Glomerular visceral epithelial cell (primary cell): Measurements from ENCODE around the gene ARPC5.
"Not testable (repeated sequence)": the region's sequence is repeated elsewhere in the genome, so short reads cannot be mapped to it uniquely, and the experiment has no call there.

Experiments used
- DNase-seq: peaks from one replicate; pipeline ENCODE4 v3.0.0-alpha.2; 2016; ENCODE audit errors: extremely low spot score

Gene ARPC5

DNA sequence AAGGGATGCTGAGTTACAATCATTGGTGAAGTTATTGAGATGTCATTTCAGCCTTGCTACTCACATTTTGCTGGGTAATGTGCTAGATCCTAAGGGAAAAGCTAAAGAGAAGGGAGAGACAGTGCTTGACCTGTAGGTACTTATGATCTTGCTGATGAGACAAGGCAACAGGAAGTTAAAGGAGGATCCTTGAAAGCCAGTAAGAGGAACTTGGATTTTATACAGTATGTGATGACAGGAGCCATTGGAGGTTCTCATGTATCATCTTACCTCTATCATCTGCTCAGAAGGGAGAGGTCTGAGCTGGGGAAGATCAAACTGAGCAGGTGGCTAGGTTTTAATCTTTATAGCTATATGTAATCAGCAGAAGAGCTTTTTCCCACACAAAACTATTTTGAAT, 11.2 kb upstream of the ARPC5 start:
- DNase-seq = no peak

DNA sequence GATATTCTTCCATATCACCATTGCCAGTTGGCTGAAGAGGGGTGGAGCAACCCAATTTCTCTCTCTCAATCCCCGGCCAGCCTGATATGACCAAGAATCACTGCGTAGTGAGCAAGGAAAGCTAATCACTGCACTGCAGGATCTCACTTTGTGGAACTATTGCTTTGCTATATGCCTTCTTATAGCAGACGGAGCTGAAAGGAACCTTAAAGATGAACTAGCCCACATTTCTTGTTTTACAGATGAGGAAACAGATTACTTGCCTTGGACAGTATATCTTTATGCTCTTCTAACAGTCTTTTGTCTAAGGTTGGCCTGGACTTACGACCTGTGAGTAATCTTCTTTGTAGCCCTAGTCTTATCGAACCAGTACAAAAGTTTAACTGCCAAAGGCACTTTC, 9.9 kb upstream of the ARPC5 start:
- DNase-seq = no peak

DNA sequence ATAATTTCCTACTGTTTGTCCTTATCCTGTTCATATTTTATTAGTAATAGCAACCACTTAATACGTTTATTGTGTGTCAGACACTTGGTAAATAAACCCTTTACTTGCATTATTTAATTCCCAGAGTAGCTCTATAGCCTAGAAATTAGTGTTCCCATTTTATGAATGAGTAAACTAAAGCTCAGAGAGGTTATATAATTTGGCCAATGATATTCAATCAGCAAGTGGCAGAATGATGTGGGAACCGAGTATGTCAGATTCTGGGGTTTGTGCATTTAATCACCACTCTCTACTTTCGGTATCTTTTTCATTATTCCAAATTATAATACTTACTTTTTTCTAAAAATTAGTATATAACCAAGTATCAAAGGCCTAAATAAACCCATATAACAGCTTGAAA, 6.6 kb upstream of the ARPC5 start:
- no peak for DNase-seq

DNA sequence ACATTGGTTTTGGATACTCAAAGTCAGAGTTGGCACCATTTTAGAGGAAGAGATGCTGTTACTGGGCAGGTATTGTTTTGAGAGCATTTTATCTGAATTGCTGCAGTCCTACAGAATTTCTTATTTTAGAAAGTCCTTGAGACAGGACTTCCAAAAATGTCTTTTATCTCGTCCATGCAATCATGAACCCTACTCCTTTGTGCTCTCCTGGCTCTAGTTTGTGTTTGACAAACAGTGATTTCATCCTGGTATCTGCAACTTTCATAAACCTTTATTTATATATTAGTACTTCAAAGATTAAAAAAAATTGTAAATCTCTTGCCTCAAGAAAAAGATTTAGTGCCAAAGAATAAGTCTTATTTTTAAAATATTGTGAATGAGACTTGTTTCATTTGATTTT, 4.6 kb upstream of the ARPC5 start:
- no peak for DNase-seq

DNA sequence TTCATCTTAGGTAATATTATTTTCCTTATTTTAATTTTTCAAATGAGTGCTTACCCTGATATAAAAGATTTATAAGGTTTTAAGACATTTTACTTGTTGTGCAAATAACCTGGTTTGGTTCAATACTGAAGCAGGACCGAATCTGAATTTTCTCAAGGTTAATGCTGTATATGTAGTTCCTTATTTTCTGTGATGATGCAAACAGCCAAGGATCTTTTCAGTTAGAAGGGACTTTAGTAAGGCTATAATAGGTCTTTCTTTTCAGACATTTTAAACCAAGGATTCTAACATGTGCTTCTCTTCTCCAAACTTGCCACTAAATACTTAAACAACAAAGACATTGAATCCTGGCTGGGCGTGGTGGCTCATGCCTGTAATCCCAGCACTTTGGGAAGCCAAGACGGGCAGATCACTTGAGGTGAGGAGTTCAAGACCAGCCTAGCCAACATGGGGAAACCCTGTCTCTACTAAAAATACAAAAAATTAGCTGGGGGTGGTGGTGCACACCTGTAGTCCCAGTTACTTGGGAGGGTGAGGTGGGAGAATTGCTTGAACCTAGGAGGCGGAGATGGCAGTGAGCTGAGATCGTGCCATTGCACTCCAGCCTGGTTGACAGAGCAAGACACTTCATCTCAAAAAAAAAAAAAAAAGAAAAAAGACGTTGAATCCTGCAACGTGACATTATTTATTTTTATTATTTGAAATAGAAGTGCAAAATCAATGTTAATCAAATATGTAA, 3.2 kb upstream of the ARPC5 start:
- DNase-seq = no peak

DNA sequence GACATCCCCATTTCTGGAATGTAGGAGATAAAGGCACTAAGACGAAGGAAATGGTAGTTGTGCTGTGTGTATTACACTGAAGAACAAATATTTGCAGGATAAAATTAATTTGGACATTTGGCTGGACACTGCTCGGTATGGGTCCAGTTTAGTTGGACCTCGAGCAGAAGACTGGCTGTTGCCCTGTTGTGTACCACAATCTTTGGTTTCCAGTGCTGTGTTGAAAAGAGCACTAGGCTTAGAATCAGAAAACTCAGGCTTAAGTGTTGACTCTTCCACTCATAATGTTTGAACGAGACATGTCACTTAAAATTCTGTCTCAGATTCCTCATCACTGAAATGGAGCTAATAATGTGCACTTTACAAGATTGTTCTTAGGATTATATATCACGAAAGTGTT, 1.2 kb upstream of the ARPC5 start:
- DNase-seq = no peak

DNA sequence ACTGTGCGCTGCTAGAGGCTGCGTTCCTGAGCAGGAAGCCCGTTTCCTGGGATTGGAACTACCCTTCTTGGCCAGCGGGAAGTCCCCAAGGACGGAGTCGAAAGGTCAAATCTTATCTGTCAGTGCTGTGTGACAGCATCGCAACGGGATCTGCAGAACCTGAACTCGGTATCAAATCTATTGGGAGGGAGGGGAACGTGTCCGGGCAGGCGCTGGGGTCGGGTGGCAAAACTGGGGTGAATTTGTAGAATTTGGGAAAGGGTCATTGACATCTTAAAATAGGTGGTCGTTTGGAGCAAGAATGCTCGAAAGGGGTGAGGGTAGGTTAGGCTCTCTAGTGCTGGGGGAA, 725 bp upstream of the ARPC5 start:
- no peak for DNase-seq

DNA sequence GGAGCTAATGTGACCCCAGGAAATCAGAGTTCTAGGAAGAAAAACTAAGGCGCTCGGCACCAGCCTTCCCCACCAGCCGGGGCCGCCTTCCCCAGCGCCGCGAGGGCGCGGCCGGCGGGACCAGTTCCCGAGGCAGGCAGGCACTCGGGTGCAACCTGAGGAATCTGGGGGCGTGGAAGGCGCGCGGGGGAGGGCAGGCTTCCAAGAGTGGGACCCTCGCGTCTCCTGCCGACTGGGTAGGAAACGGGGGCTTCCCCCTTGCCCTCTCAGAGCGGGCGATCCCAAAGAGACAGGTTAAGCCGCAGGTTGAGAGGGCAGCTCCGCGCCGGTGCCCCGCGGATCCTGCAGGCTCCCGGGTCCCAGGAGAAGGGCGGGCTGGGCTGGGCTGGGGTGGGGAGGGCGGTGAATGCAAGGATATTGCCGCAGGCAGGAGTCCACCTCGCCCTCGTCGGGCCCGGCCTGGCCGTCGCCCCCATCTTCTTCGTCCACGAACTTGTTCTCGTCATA, 431 bp downstream of the ARPC5 start:
- no peak for DNase-seq

DNA sequence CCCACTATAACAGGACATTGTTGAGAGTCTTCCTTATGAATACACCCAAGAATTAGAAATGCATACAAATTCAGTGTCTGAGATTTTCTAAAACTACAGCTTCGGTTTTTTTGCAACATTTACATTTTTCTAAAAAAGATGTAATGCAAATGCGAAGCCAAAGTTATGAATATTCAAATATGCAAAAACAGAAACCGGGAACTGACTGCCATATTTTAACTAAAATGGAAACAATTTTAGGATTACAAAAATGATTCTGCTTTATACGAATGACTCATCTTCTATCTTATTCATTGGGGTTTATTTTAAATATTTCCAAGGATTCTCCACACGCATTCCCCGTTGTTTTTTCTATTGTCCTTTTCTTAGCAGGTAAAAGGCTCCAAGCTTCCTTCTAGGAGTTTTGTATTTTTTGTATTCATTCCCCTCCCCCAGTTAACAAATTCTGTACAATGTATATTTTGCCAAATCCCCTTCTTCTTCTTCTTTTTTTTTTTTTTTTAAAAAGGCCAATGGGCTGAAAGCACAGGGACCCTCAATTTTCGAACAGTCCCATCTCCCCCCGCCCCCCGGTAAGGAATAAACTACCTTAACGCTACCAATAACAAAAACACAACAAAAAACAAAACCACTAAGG, 1.0 kb downstream of the ARPC5 start:
- DNase-seq = no peak

DNA sequence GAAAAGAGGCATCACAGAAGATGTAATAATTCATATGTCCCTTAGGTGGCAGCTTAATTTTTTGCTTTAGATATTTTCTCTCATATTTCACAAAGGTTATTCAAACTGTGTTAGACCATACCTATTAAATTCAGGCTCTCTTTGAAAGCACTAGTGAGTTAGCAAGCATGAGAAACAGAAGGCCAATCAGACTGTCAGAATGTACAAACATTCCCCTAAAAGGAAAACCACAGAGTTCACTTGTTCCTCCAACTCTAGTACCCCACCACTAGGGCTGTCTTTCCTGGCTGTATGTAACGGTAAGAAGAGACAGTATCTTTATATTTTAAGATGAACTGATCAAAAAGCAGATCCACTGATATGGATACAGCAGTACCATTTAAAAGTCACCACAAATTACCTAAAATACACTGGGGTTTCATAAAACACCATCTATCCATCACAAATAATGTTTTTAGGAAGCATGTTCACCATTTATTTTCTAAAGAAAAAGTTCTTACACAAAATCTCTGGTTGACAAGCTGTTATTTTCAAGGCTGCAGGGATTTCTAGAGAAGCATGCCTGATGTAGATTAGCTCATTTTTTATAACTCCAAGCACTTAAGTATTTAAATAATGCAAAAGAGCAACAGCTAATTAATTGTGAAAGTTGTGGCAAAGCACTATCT, 1.8 kb downstream of the ARPC5 start:
- peak; percentile 75 for DNase-seq

DNA sequence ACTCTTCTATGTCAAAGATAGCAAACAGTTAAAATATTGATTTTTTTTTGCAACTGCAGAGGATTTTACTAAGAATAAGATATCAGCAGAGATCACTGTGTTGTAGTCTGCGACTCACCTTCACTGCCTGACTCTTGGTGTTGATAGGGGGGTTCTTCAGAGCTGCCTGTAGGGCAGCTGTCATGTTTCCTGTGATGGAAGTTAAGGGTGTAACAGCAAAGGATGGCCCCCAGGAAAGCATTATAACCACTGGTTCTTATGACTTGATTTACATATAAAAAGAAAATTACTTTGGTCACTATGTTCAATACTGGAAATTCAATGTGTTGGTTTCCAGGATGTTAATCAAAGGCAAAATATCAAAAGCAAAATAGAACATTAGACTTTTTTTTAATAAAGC, 2.6 kb downstream of the ARPC5 start:
- DNase-seq = no peak

DNA sequence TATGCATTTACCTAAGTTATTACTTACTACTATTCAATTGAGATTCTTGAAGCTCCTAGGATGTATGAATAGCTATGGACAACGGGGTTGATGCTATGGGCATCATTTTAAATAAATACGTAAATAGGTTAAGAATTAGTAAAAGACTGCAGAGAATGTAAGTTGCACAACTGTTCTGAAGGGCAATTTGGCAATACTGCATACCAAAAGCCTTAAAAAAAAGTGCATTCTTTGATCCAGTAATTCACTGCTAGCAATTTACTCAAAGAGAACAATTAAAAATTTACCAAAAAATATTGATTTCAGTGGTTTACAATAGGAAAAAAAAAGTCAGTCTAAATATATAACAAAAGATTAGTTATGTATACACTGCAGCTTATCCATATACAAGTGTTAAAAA, 3.5 kb downstream of the ARPC5 start:
- DNase-seq = no peak

DNA sequence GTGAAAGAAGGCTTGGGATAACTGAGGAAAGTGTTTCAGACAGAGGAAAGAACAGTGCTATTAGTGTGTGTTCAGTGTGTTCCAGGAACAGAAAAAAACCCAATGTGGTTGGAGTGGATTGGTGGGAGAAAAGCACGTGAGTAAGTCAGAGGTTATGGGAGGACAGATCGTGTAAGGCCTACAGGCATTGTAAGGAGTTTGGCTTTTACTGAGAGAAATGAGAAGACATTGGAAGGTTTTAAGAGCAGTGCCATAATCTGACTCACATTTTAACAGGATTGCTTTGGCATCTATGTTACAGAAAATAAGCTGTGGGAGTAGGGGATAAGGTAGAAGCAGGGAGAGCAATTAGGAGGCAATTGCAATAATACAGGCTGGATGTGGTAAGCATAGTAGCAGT, 4.8 kb downstream of the ARPC5 start:
- no peak for DNase-seq

DNA sequence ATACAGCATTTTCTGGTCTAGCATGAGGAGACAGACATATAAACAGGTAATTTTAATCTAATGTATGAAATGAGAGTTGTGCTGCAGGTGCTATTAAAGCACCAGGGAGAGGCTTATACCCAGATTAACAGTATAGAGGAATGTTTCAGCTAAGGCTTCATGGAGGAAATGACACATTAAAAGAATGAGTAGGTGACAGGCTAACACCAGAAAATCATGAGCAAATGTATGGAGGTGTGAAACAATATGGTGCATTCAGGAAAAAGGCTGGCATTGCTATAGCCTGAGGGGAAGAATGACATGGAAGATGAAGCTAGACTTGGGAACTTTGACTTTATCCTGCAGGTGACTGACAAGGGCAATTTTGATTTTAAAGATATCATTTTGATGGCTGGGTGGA, 7.0 kb downstream of the ARPC5 start:
- no peak for DNase-seq

DNA sequence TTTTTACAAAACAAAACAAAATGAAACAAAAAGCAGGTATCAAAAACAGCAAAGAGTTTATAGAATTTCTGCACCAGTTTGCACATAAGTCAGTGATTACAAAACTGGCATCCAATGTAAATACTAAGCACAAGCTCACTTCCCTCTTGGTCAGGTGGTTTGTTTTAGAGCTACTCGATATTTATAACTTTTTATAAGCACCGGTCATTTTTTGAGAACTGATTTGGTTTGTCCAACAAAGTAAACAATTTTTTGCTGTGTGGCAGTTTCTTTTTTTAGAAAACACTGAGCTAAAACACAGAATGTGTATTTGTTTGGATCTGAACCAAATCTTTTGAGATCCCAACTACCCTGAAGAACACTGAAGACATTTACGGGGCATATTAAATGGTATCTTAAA, 9.3 kb downstream of the ARPC5 start:
- DNase-seq = not testable (repeated sequence)

DNA sequence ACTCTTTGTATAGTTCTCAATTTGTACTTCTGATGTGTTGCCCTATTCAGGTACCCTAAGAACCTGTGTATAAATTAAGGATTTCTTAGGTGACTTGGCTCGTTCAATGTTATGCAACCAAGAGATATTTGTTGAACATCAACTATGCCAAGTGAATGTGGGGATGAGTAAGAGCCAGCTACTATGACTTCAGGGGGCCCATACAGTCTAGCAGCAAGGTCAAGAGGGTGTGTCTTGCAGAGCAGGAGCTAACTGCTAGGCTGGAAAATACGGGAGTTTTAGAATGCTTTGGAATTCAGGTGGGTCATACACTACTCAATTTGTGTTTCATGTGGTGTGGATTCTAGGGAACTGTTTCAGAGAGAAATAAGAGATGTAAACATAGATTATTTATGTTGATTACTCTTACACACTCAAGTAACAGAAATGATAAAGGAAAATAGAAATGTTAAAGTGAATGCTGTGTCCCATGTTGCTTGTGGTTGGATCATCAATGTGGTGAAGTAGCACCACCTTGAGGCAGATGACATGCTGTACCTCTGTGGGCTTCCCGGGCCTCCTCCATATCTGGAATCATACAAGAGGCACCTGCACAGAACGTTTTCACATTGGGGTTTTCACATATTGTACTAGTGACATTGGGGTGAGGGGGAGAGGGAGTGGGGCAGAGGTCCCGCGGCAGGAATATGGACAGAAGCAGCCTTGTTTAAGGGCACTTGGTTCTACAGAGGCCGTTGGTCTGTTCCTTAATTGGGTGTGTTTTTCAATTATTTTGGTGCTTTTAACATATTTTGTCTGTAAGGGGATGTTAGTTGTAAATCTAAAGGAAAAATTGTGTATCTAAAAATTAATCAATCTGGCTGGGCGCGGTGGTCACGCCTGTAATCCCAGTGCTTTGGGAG, 12.4 kb downstream of the ARPC5 start:
- DNase-seq = peak; percentile 74

DNA sequence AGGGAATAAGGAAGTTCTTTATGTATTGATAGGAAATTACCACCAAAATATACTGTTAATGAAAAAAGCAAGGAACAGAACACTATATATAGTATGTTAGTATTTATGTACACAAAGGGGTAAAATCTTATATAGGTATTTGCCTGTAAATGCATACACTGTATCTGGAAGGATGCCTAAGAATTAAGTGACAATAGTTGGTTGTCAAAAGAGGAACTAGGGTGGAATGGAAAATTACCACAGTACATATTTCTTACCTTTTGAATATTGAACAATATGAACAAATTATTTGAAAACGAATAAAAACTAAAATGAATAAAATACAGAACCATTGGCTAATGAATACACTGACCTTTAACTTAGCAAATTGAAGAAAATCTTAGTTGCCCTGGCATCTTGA, 13.6 kb downstream of the ARPC5 start:
- DNase-seq = no peak

DNA sequence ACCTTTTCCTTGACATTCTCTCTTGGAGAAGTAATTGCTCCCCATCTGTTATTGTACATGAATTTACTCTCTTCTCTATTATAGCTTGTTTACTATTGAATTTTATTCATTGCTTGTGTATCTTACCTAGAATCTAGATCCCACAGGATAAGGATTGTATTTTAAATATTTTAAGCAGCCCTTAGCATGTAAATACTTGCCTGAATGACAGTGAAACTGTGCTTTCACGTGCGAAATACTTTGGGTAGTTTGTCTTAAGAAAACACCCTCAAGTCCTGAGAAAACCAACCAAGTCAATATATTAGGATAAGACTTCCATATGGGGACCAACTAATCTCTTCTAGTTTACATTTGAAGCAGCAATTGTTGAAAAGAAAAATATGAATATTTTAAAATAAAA, 15.3 kb downstream of the ARPC5 start:
- no peak for DNase-seq

DNA sequence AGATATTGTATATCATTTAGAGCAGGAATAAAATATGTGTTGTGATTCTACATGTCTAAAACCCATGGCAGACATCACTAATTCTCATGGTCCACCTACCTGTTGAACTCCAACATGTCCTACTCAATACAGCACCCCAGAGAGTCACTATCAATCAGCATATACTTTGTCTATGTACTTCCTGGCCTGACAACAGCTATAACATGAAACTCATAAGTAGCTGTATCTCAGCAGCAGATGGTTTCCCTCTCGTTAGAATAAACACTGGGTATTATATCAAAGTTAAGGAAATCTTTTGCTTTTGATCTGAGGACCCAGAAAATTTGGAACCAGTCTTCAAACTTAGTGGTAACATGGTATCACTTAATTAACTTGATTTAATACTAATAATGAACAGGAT, 15.8 kb downstream of the ARPC5 start:
- DNase-seq = no peak

DNA sequence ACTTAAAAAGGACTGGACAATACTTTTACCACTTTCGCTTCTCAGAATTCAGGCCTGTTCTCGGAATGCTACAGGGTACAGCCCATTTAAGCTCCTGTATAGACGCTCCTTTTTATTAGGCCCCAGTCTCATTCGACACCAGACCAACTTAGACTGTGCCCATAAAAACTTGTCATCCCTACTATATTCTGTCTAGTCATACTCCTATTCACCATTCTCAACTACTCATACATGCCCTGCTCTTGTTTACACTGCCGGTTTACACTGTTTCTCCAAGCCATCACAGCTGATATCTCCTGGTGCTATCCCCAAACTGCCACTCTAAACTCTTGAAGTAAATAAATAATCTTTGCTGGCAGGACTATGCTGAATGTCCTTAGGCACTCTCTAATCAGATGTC, 17.4 kb downstream of the ARPC5 start:
- DNase-seq = not testable (repeated sequence)

DNA sequence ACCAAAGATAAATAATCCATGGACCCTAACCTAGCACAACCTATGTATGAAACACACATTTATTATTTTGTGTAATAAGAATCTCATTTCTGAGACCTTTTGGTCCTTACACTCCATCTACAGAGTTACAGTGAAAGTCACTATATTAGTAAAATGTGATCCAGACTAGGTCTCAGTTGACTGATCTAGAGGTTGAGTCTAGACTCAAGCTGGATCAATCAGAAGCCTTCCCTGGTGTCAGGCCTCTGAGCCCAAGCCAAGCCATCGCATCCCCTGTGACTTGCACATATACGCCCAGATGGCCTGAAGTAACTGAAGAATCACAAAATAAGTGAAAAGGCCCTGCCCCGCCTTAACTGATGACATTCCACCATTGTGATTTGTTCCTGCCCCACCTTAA, 22.6 kb downstream of the ARPC5 start:
- not testable (repeated sequence) for DNase-seq

DNA sequence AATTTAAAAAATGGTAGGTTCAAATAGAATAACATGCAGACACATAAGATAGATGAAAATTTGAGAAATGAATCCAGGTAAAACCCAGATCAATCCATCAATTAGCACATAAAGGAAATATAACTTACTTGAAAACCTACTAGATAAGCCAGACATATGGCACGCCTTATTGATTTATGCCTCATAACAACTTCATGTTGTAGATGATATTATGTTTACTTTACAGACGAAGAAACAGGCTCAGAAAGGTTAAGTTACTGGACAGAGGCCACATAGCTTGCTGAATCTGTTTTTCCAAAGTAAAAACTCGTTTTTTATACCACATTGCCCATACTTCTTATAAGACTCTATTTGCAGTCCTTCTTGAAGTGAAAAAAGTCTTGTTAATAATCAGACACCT, 23.2 kb downstream of the ARPC5 start:
- no peak for DNase-seq
